Neural progenitor cell (in vitro differentiated cells): ENCODE data around the gene MPP2.

Experiments
- CTCF ChIP-seq: fragments of 200-600 bp; sonication (generic); IDR thresholded peaks from 2 replicates; pipeline ENCODE4 v1.5.1; 2017; ENCODE audit warnings: antibody characterized with exemption, mild to moderate bottlenecking
- EZH2phosphoT487 ChIP-seq: fragments of 200-600 bp; sonication (generic); IDR thresholded peaks from 2 replicates; pipeline ENCODE4 v1.6.1; 2017; ENCODE audit warnings: antibody characterized with exemption

- no peak for TF ChIP-seq CTCF
- no peak for TF ChIP-seq EZH2phosphoT487
Observed at GRCh38 chr17:43945074-43945829, 37.9 kb upstream of the MPP2 start.
